Endothelial cell of umbilical vein (primary cell): Measurements from ENCODE around the gene CYP2A7. TPM values are rescaled to one million over a fixed set of nuclear protein-coding genes. Genes with fewer than 3 reads are reported as not detected.

Experiments
- BruUV-seq: library from RNA; stranded (reverse); fragments of 400-500 nt; replicated peaks from 2 replicates; lab custom pipeline; 2021; lab: Mats Ljungman, UMichigan
- CTCF ChIA-PET: fragments of 300-600, 350-600 bp; sonication (Branson Sonifier 250); formaldehyde crosslinking; loops from one replicate; lab custom pipeline; 2021; ENCODE audit warnings: antibody characterized with exemption, inconsistent platforms; lab: Charles Lee
- POLR2A ChIA-PET: fragments of 300-600, 350-600 bp; sonication (Branson Sonifier 250); formaldehyde crosslinking; loops from one replicate; lab custom pipeline; 2021; ENCODE audit warnings: antibody characterized with exemption, inconsistent platforms; lab: Charles Lee
- DNase-seq: peaks from one replicate; pipeline ENCODE4 v3.0.0-alpha.2; 2011; ENCODE audit warnings: low read depth, low spot score
- FAIRE-seq: peaks from 2 replicates; lab custom pipeline; 2011; peaks lifted over from hg19 to GRCh38; lab: Jason Lieb, UNC
- H2AFZ ChIP-seq: 2 replicates; pipeline ENCODE4 v1.6.0; 2012; ENCODE audit warnings: low read depth, low read length, control low read depth, inconsistent platforms
- H3K27ac ChIP-seq: 2 replicates; pipeline ENCODE4 v1.5.1; 2011; ENCODE audit warnings: low read depth, mild to moderate bottlenecking, control low read depth, low read length, moderate library complexity; ENCODE audit not compliant: insufficient read depth
- H3K27me3 ChIP-seq, 2 experiments: 2 replicates each; pipeline versions ENCODE4 v1.6.0 to v1.6.1; 2011; ENCODE audit warnings: low read length in 2 of 2, mixed read lengths in 1 of 2; ENCODE audit not compliant: control insufficient read depth in 2 of 2, insufficient read depth in 2 of 2
- H3K36me3 ChIP-seq, 2 experiments: 2 replicates in 1 of 2; 3 replicates in 1 of 2; pipeline ENCODE4 v1.5.1; 2011; ENCODE audit warnings: low read length in 2 of 2, mild to moderate bottlenecking in 1 of 2, moderate library complexity in 1 of 2; ENCODE audit not compliant: control insufficient read depth in 2 of 2, insufficient read depth in 2 of 2; ENCODE audit errors: extremely low read depth in 1 of 2
- H3K4me1 ChIP-seq: 3 replicates; pipeline ENCODE4 v1.5.1; 2011; ENCODE audit warnings: mild to moderate bottlenecking, low read length; ENCODE audit not compliant: control insufficient read depth, insufficient read depth; ENCODE audit errors: extremely low read depth
- H3K4me2 ChIP-seq: 2 replicates; pipeline ENCODE4 v1.6.1; 2011; ENCODE audit warnings: low read length, control low read depth, mixed read lengths; ENCODE audit not compliant: insufficient read depth
- H3K4me3 ChIP-seq, 3 experiments: fragments of 200-600 bp in 1 of 3; sonication (generic), shearing (Covaris generic) in 1 of 3; replicated peaks in 1 of 3; 2 replicates each; pipeline ENCODE4 v1.5.1; 2011 to 2016; ENCODE audit warnings: control low read depth in 3 of 3, low read length in 3 of 3, mild to moderate bottlenecking in 2 of 3, inconsistent platforms in 1 of 3, low read depth in 1 of 3, moderate library complexity in 1 of 3; ENCODE audit not compliant: insufficient read depth in 1 of 3
- H3K79me2 ChIP-seq: 2 replicates; pipeline ENCODE4 v1.6.0; 2012; ENCODE audit warnings: low read length, inconsistent platforms; ENCODE audit not compliant: control insufficient read depth, insufficient read depth
- H3K9ac ChIP-seq: replicated peaks from 2 replicates; pipeline ENCODE3; 2011; ENCODE audit warnings: low read length, control low read depth; ENCODE audit not compliant: insufficient read depth; ENCODE audit errors: extremely low read depth
- H3K9me1 ChIP-seq: replicated peaks from 3 replicates; pipeline ENCODE4 v1.6.0; 2011; ENCODE audit warnings: mild to moderate bottlenecking, low read length; ENCODE audit not compliant: control insufficient read depth, insufficient read depth; ENCODE audit errors: extremely low read depth
- H3K9me3 ChIP-seq: replicated peaks from 2 replicates; pipeline ENCODE4 v1.5.1; 2012; ENCODE audit warnings: low read length, inconsistent platforms; ENCODE audit not compliant: control insufficient read depth, insufficient read depth
- H4K20me1 ChIP-seq: replicated peaks from 2 replicates; pipeline ENCODE3; 2011; ENCODE audit warnings: mild to moderate bottlenecking, low read length; ENCODE audit not compliant: control insufficient read depth, insufficient read depth; ENCODE audit errors: extremely low read depth
- EZH2 ChIP-seq: IDR thresholded peaks from 2 replicates; pipeline ENCODE4 v1.6.1; 2012; ENCODE audit warnings: borderline replicate concordance, low read depth, mild to moderate bottlenecking, moderate library complexity, low read length, inconsistent platforms; ENCODE audit not compliant: severe bottlenecking
- FOS ChIP-seq: IDR thresholded peaks from 2 replicates; pipeline ENCODE4 v1.6.1; 2011; ENCODE audit warnings: mild to moderate bottlenecking, low read length, moderate library complexity, borderline replicate concordance; ENCODE audit not compliant: insufficient read depth
- GATA2 ChIP-seq: IDR thresholded peaks from 2 replicates; pipeline ENCODE4 v1.7.0; 2011; ENCODE audit warnings: low read depth, mild to moderate bottlenecking, moderate library complexity, mixed read lengths, low read length; ENCODE audit not compliant: insufficient read length, insufficient read depth
- JUN ChIP-seq: IDR thresholded peaks from 2 replicates; pipeline ENCODE4 v1.6.1; 2011; ENCODE audit warnings: borderline replicate concordance, low read depth; ENCODE audit not compliant: insufficient read length, insufficient read depth
- MAX ChIP-seq: IDR thresholded peaks from 2 replicates; pipeline ENCODE4 v1.6.1; 2011; ENCODE audit not compliant: insufficient read depth, insufficient read length
- MYC ChIP-seq: IDR thresholded peaks from one replicate; pipeline ENCODE4 v1.6.1; 2011; ENCODE audit warnings: mild to moderate bottlenecking, low read depth, low read length
- POLR2A ChIP-seq: IDR thresholded peaks from 2 replicates; pipeline ENCODE4 v1.6.1; 2012; ENCODE audit warnings: low read depth, mild to moderate bottlenecking, control low read depth, low read length
- POLR2AphosphoS5 ChIP-seq: IDR thresholded peaks from 2 replicates; pipeline ENCODE4 v1.6.1; 2012; ENCODE audit warnings: low read depth, mild to moderate bottlenecking, control low read depth, low read length, moderate library complexity; ENCODE audit not compliant: insufficient read depth
- dilution Hi-C: fragments of 300-500 bp; cut with MboI; formaldehyde crosslinking; loops from one replicate; pipeline ENCODE4 v1.15.0; 2019; ENCODE audit warnings: low sequenced_read_pairs; ENCODE audit not compliant: extremely low pct_ligation_motif_present
- intact Hi-C: fragments of 100-400 bp; cut with micrococcal nuclease; formaldehyde crosslinking; loops from one replicate; pipeline ENCODE4 v1.10.0; 2022
- polyA plus RNA-seq, 4 experiments: library from polyadenylated mRNA; depleted of rRNA in 3 of 4; stranded (reverse) in 3 of 4; unstranded in 1 of 4; fragments of >200 nt; gene quantifications; 2 replicates each; pipeline versions ENCODE4 v1.2.1 to v1.2.3, GENCODE V29; 2011 to 2012; ENCODE audit warnings: missing spikeins in 1 of 4
- total RNA-seq: library from RNA; stranded (reverse); gene quantifications from 2 replicates; pipeline ENCODE4 v1.2.3, GENCODE V29; 2021
- TF ChIP-seq, protein P1 (sequence below), 2 donors: IDR thresholded peaks; 1 replicate in 1 of 2; 2 replicates in 1 of 2; pipeline ENCODE4 v1.5.1; 2011; ENCODE audit warnings: low read length in 2 of 2, mild to moderate bottlenecking in 2 of 2, moderate library complexity in 2 of 2, control low read depth in 1 of 2, inconsistent platforms in 1 of 2, low read depth in 1 of 2; ENCODE audit not compliant: insufficient read depth in 1 of 2; ENCODE audit errors: extremely low read depth in 1 of 2

Gene CYP2A7
- total and polyA plus RNA-seq, 2 donors (not counting 3 experiments of a cell fraction or from before 2014, with no cell fraction given): not detected

GRCh38 chr19:40829205-40829604 lies 52.8 kb downstream of the CYP2A7 start:
- Histone ChIP-seq H3K9ac (no peak overlapping the region), H3K9me1 (no peaks in the 10 kb centered on the region), H3K4me2 (no peak overlapping the region), H3K27me3 (no peaks in the 10 kb centered on the region), H2AFZ (no peak overlapping the region), H3K27ac (no peak overlapping the region), H3K4me3 (no peak overlapping the region), H3K79me2 (no peaks in the 10 kb centered on the region), H3K9me3 (no peaks in the 10 kb centered on the region), H4K20me1 (no peaks in the 10 kb centered on the region), H3K4me1 (no peaks in the 10 kb centered on the region), H3K36me3 (peaks cover 0 to 7% of the 10 kb centered on the region in 2 experiments)
- intact Hi-C loops: no loop called here
- POLR2A ChIA-PET: no interaction called here
- BruUV-seq: no TSS peak
- DNase-seq (no peak), FAIRE-seq (no peak)
- dilution Hi-C loops: no loop called here
- TF ChIP-seq FOS (no peak), POLR2A (no peak), POLR2AphosphoS5 (no peak), EZH2 (no peak), JUN (no peak), MYC (no peak), MAX (no peak), GATA2 (no peak)
- TF ChIP-seq, protein P1, sequence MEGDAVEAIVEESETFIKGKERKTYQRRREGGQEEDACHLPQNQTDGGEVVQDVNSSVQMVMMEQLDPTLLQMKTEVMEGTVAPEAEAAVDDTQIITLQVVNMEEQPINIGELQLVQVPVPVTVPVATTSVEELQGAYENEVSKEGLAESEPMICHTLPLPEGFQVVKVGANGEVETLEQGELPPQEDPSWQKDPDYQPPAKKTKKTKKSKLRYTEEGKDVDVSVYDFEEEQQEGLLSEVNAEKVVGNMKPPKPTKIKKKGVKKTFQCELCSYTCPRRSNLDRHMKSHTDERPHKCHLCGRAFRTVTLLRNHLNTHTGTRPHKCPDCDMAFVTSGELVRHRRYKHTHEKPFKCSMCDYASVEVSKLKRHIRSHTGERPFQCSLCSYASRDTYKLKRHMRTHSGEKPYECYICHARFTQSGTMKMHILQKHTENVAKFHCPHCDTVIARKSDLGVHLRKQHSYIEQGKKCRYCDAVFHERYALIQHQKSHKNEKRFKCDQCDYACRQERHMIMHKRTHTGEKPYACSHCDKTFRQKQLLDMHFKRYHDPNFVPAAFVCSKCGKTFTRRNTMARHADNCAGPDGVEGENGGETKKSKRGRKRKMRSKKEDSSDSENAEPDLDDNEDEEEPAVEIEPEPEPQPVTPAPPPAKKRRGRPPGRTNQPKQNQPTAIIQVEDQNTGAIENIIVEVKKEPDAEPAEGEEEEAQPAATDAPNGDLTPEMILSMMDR (IDR thresholded peaks at IDR 0.05; ENCODE audit: extremely low read depth in 1 of 2, insufficient read depth in 1 of 2, low read depth in 1 of 2, low read length in 2 of 2): no peak
- CTCF ChIA-PET: interaction anchor here (1.1 to 1.2 kb wide), 2 partner anchors 10 to 23 kb away, joined by 3 read pairs; no protein-coding TSS in a partner anchor
